IMR-90 (cell line): ENCODE measurements around the gene RFC3. TPM values are rescaled to one million over a fixed set of nuclear protein-coding genes. Genes with fewer than 3 reads are reported as not detected.

ENCODE experiments used
- ATAC-seq: fragments of 200-7000 bp; cut with Tn5 transposase; 2 replicates; pipeline ENCODE4 v1.9.1; 2020; ENCODE audit warnings: low read depth, mild to moderate bottlenecking, moderate library complexity
- BruUV-seq: library from RNA; stranded (reverse); fragments of 400-500 nt; replicated peaks from 2 replicates; lab custom pipeline; 2021; lab: Mats Ljungman, UMichigan
- CTCF ChIA-PET: fragments of 300-600 bp; formaldehyde crosslinking; extraction: SDS; loops from one replicate; lab custom pipeline; 2021; ENCODE audit warnings: antibody characterized with exemption; lab: Yijun Ruan, JAX
- POLR2A ChIA-PET: fragments of 300-600 bp; sonication (Branson Sonifier 250); formaldehyde crosslinking; loops from one replicate; lab custom pipeline; 2022; ENCODE audit warnings: antibody characterized with exemption; ENCODE audit not compliant: unreplicated experiment; lab: Charles Lee
- DNase-seq: peaks from one replicate; pipeline ENCODE4 v3.0.0; 2013
- H2AFZ ChIP-seq: replicated peaks from 2 replicates; pipeline ENCODE3; 2013; ENCODE audit warnings: low read length, mild to moderate bottlenecking; ENCODE audit not compliant: poor library complexity
- H2AK5ac ChIP-seq: 2 replicates; pipeline ENCODE4 v1.6.1; 2013; ENCODE audit warnings: low read depth, low read length, inconsistent platforms
- H2AK9ac ChIP-seq: replicated peaks from 2 replicates; pipeline ENCODE3; 2013; ENCODE audit warnings: mild to moderate bottlenecking, low read depth, low read length, moderate library complexity; ENCODE audit not compliant: poor library complexity
- H2BK120ac ChIP-seq: 2 replicates; pipeline ENCODE4 v1.6.1; 2013; ENCODE audit warnings: low read depth, low read length, inconsistent platforms
- H2BK15ac ChIP-seq: 3 replicates; pipeline ENCODE4 v1.6.1; 2013; ENCODE audit warnings: low read depth, low read length, inconsistent platforms
- H2BK20ac ChIP-seq: 2 replicates; pipeline ENCODE4 v1.6.1; 2013; ENCODE audit warnings: low read depth, mild to moderate bottlenecking, inconsistent platforms, low read length, moderate library complexity
- H2BK5ac ChIP-seq: 2 replicates; pipeline ENCODE4 v1.6.1; 2013; ENCODE audit warnings: mild to moderate bottlenecking, low read depth, low read length, inconsistent platforms; ENCODE audit not compliant: poor library complexity, severe bottlenecking
- H3K14ac ChIP-seq: replicated peaks from 2 replicates; pipeline ENCODE4 v1.6.1; 2013; ENCODE audit warnings: low read depth, low read length, inconsistent platforms
- H3K18ac ChIP-seq: 2 replicates; pipeline ENCODE4 v1.6.1; 2013; ENCODE audit warnings: low read depth, low read length, control low read depth
- H3K23ac ChIP-seq: 2 replicates; pipeline ENCODE4 v1.6.1; 2013; ENCODE audit warnings: low read depth, low read length, inconsistent platforms
- H3K27ac ChIP-seq: 2 replicates; pipeline ENCODE4 v1.5.1; 2013; ENCODE audit warnings: mild to moderate bottlenecking, control low read depth, low read length; ENCODE audit not compliant: insufficient read depth
- H3K27me3 ChIP-seq: 2 replicates; pipeline ENCODE4 v1.6.1; 2013; ENCODE audit warnings: low read length; ENCODE audit not compliant: control insufficient read depth, insufficient read depth
- H3K36me3 ChIP-seq: 2 replicates; pipeline ENCODE4 v1.6.1; 2013; ENCODE audit warnings: low read length, mixed read lengths; ENCODE audit not compliant: control insufficient read depth, insufficient read depth
- H3K4ac ChIP-seq: 2 replicates; pipeline ENCODE4 v1.6.1; 2013; ENCODE audit warnings: low read depth, low read length, inconsistent platforms
- H3K4me1 ChIP-seq: 2 replicates; pipeline ENCODE4 v1.6.1; 2013; ENCODE audit warnings: low read length, mixed read lengths; ENCODE audit not compliant: control insufficient read depth, insufficient read depth
- H3K4me2 ChIP-seq: 2 replicates; pipeline ENCODE4 v1.6.1; 2013; ENCODE audit warnings: low read depth, mild to moderate bottlenecking, control low read depth, low read length, moderate library complexity
- H3K4me3 ChIP-seq: 2 replicates; pipeline ENCODE4 v1.5.1; 2013; ENCODE audit warnings: low read depth, mild to moderate bottlenecking, control low read depth, low read length, moderate library complexity; ENCODE audit not compliant: insufficient read depth
- H3K56ac ChIP-seq: 2 replicates; pipeline ENCODE4 v1.6.1; 2013; ENCODE audit warnings: low read length, inconsistent platforms; ENCODE audit not compliant: insufficient read depth; ENCODE audit errors: extremely low read depth
- H3K79me1 ChIP-seq, 2 experiments: 2 replicates each; pipeline ENCODE4 v1.6.1; 2013; ENCODE audit warnings: low read length in 2 of 2, inconsistent platforms in 1 of 2, low read depth in 1 of 2
- H3K9ac ChIP-seq: 2 replicates; pipeline ENCODE4 v1.6.1; 2013; ENCODE audit warnings: low read depth, low read length, control low read depth
- H3K9me1 ChIP-seq: 2 replicates; pipeline ENCODE4 v1.6.1; 2013; ENCODE audit warnings: low read length, inconsistent platforms; ENCODE audit not compliant: insufficient read depth
- H3K9me3 ChIP-seq: 2 replicates; pipeline ENCODE4 v1.6.1; 2013; ENCODE audit warnings: low read length; ENCODE audit not compliant: control insufficient read depth, insufficient read depth
- H4K20me1 ChIP-seq: 2 replicates; pipeline ENCODE4 v1.6.1; 2013; ENCODE audit warnings: low read length, inconsistent platforms; ENCODE audit not compliant: insufficient read depth
- H4K5ac ChIP-seq: 2 replicates; pipeline ENCODE4 v1.6.1; 2013; ENCODE audit warnings: mild to moderate bottlenecking, low read depth, low read length, control low read depth
- H4K8ac ChIP-seq, 2 experiments: 2 replicates each; pipeline ENCODE4 v1.6.1; 2013; ENCODE audit warnings: low read depth in 2 of 2, low read length in 2 of 2, control low read depth in 1 of 2, inconsistent platforms in 1 of 2
- H4K91ac ChIP-seq: 2 replicates; pipeline ENCODE4 v1.6.1; 2013; ENCODE audit warnings: low read depth, low read length, inconsistent platforms; ENCODE audit not compliant: insufficient read depth
- CEBPB ChIP-seq: IDR thresholded peaks from 2 replicates; pipeline ENCODE4 v1.6.1; 2012; ENCODE audit warnings: low read depth, low read length, improper control_type of control experiment
- CHD1 ChIP-seq: IDR thresholded peaks from 2 replicates; pipeline ENCODE4 v1.6.1; 2012; ENCODE audit warnings: low read depth, low read length, improper control_type of control experiment
- FOS ChIP-seq: fragments of 150-350 bp; IDR thresholded peaks from 2 replicates; pipeline ENCODE4 v1.6.1; 2016; ENCODE audit warnings: low read depth, low read length
- MAFK ChIP-seq: IDR thresholded peaks from 2 replicates; pipeline ENCODE4 v1.6.1; 2012; ENCODE audit warnings: low read depth, low read length, improper control_type of control experiment
- MAZ ChIP-seq: IDR thresholded peaks from 2 replicates; pipeline ENCODE4 v1.6.1; 2012; ENCODE audit warnings: low read depth, mild to moderate bottlenecking, low read length, improper control_type of control experiment, moderate library complexity, borderline replicate concordance
- NFE2L2 ChIP-seq: fragments of 150-350 bp; IDR thresholded peaks from 2 replicates; pipeline ENCODE4 v1.6.1; 2016; ENCODE audit warnings: low read depth, mild to moderate bottlenecking, low read length
- POLR2A ChIP-seq: IDR thresholded peaks from 2 replicates; pipeline ENCODE4 v1.6.1; 2012; ENCODE audit warnings: mild to moderate bottlenecking, low read depth, low read length
- RAD21 ChIP-seq: IDR thresholded peaks from 2 replicates; pipeline ENCODE4 v1.6.1; 2012; ENCODE audit warnings: low read length, improper control_type of control experiment
- SMC3 ChIP-seq: fragments of 150-350 bp; IDR thresholded peaks from 2 replicates; pipeline ENCODE4 v1.6.1; 2016; ENCODE audit warnings: low read depth, mild to moderate bottlenecking, antibody characterized with exemption, low read length, moderate library complexity
- WGBS, 2 experiments: methylation state at CpG; one replicate each; pipeline versions ENCODE4 v1.1.5 to v1.1.7; 2013; ENCODE audit warnings: missing lambda C conversion rate in 2 of 2; ENCODE audit not compliant: insufficient read length in 1 of 2; ENCODE audit errors: extremely low coverage in 2 of 2; 5-methylcytosine and 5-hydroxymethylcytosine counted together
- dilution Hi-C: fragments of 300-500 bp; cut with HindIII; formaldehyde crosslinking; loops from one replicate; pipeline ENCODE4 v1.14.3; 2018; ENCODE audit warnings: low sequenced_read_pairs; ENCODE audit not compliant: unreplicated experiment
- in situ Hi-C: fragments of 300-500 bp; cut with MboI; formaldehyde crosslinking; loops from 3 replicates; pipeline ENCODE4 v1.14.3; 2019; ENCODE audit warnings: low sequenced_read_pairs, inconsistent platforms, mixed read lengths
- intact Hi-C: fragments of 100-400 bp; cut with micrococcal nuclease; formaldehyde crosslinking; loops from 2 replicates; pipeline ENCODE4 v1.10.0; 2022
- polyA plus RNA-seq, 3 experiments: library from polyadenylated mRNA; depleted of rRNA; stranded (reverse); fragments of >200 nt; gene quantifications; 2 replicates each; pipeline ENCODE4 v1.2.3, GENCODE V29; 2012; ENCODE audit warnings: low replicate concordance in 1 of 3
- total RNA-seq: library from RNA; depleted of rRNA; stranded (reverse); fragments of >200 nt; gene quantifications from 2 replicates; pipeline ENCODE4 v1.2.3, GENCODE V29; 2012

Gene RFC3
- total and polyA plus RNA-seq, 2 of the 4 experiments (the other 2 are of a cell fraction): 9.8 to 12.9 TPM

DNA sequence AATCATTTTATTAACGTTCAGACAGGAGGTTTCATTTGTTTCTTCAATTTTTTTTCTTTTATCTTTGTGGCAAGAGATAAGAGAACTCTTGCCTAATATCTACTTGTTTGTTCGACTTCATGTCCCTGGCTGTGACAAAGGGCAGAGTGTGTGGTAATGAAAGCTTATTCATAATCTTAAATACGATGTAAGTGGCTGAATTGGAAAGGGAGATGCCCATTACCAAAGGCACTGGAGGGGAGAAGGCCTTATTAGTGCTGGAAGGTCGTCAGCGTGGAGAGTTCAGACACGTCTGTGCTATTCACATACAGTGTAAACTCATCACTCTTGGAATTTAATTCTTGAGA, 54.0 kb downstream of the RFC3 start:
- Histone ChIP-seq H2BK5ac (no peak overlapping the region), H3K23ac (no peak overlapping the region), H4K20me1 (no peaks in the 10 kb centered on the region), H3K4ac (no peak overlapping the region), H3K4me2 (no peak overlapping the region), H2BK20ac (no peak overlapping the region), H3K18ac (no peak overlapping the region), H3K79me1 (no peaks in the 10 kb centered on the region), H3K14ac (no peak overlapping the region), H3K4me1 (no peaks in the 10 kb centered on the region), H3K9me3 (no peaks in the 10 kb centered on the region), H3K4me3 (no peak overlapping the region), H4K91ac (no peak overlapping the region), H3K36me3 (no peaks in the 10 kb centered on the region), H2AK9ac (no peak overlapping the region), H3K27ac (no peak overlapping the region), H2BK15ac (no peak overlapping the region), H3K9me1 (no peaks in the 10 kb centered on the region), H3K9ac (no peak overlapping the region), H4K5ac (no peak overlapping the region), H2BK120ac (no peak overlapping the region), H2AFZ (no peak overlapping the region), H3K56ac (no peak overlapping the region), H4K8ac (no peak overlapping the region), H3K27me3 (no peaks in the 10 kb centered on the region), H2AK5ac (no peak overlapping the region)
- TF ChIP-seq CEBPB (no peak), MAZ (no peak), SMC3 (no peak), MAFK (no peak), NFE2L2 (no peak), CHD1 (no peak), RAD21 (no peak), FOS (no peak), POLR2A (no peak)
- in situ Hi-C loops (no loop called here), dilution Hi-C loops (no loop called here), intact Hi-C loops (no loop called here)
- ChIA-PET CTCF (no interaction called here), POLR2A (no interaction called here)
- BruUV-seq: no TSS peak
- DNase-seq (no peak), ATAC-seq (no peak)
- WGBS, 2 experiments: no CpG with 5 or more reads among the region's 6 CpGs
